K562 (cell line): ENCODE data around the gene MRM2.

Source experiments
- EZH2 ChIP-seq: IDR thresholded peaks from 2 replicates; pipeline ENCODE4 v1.6.1; 2012; ENCODE audit warnings: low read depth, mild to moderate bottlenecking, inconsistent platforms, low read length, borderline replicate concordance
- GATAD2B ChIP-seq: fragments of 450-650 bp; IDR thresholded peaks from 2 replicates; pipeline ENCODE4 v1.6.1; 2017; ENCODE audit warnings: mild to moderate bottlenecking, borderline replicate concordance
- MAFK ChIP-seq: IDR thresholded peaks from 2 replicates; pipeline ENCODE4 v1.6.1; 2011; ENCODE audit warnings: low read length, improper control_type of control experiment
- POLR2A ChIP-seq: fragments of 450-650 bp; conservative IDR thresholded peaks from 2 replicates; pipeline ENCODE4 v1.6.1; 2016
- RAD21 ChIP-seq, 2 experiments: fragments of 250-450 bp in 1 of 2; fragments of 450-650 bp in 1 of 2; sonication (Bioruptor Pico) in 1 of 2; formaldehyde crosslinking in 1 of 2; IDR thresholded peaks in 1 of 2; conservative IDR thresholded peaks in 1 of 2; 2 replicates each; pipeline versions ENCODE4 v1.4.0 to v1.8.0; 2020 to 2022; ENCODE audit warnings: mild to moderate bottlenecking in 2 of 2, moderate library complexity in 1 of 2
- RBM39 ChIP-seq: fragments of 200-400 bp; formaldehyde crosslinking; optimal IDR thresholded peaks from 2 replicates; pipeline ENCODE3; 2018; ENCODE audit warnings: low read depth, low read length
- TRIM28 ChIP-seq: fragments of 450-650 bp; IDR thresholded peaks from 2 replicates; pipeline ENCODE4 v1.6.1; 2017
- ZSCAN29 ChIP-seq: fragments of 450-650 bp; IDR thresholded peaks from 2 replicates; pipeline ENCODE4 v1.6.1; 2017
- TF ChIP-seq, protein P1 (sequence below), 3 experiments: IDR thresholded peaks in 2 of 3; conservative IDR thresholded peaks in 1 of 3; 2 replicates each; pipeline ENCODE4 v1.5.1; 2011 to 2012; ENCODE audit warnings: low read length in 3 of 3, mild to moderate bottlenecking in 3 of 3, control low read depth in 2 of 3, improper control_type of control experiment in 1 of 3, inconsistent platforms in 1 of 3, low read depth in 1 of 3, mixed read lengths in 1 of 3, moderate library complexity in 1 of 3; ENCODE audit not compliant: insufficient read depth in 2 of 3
- TF ChIP-seq, protein P2 (sequence below): sonication (generic); formaldehyde crosslinking; IDR thresholded peaks from 2 replicates; pipeline ENCODE4 v1.8.1; 2023; ENCODE audit warnings: mild to moderate bottlenecking, missing genetic modification reagents
- TF ChIP-seq, protein P3 (sequence below): fragments of 450-650 bp; IDR thresholded peaks from 2 replicates; pipeline ENCODE4 v1.6.1; 2018; ENCODE audit not compliant: partially characterized antibody

DNA sequence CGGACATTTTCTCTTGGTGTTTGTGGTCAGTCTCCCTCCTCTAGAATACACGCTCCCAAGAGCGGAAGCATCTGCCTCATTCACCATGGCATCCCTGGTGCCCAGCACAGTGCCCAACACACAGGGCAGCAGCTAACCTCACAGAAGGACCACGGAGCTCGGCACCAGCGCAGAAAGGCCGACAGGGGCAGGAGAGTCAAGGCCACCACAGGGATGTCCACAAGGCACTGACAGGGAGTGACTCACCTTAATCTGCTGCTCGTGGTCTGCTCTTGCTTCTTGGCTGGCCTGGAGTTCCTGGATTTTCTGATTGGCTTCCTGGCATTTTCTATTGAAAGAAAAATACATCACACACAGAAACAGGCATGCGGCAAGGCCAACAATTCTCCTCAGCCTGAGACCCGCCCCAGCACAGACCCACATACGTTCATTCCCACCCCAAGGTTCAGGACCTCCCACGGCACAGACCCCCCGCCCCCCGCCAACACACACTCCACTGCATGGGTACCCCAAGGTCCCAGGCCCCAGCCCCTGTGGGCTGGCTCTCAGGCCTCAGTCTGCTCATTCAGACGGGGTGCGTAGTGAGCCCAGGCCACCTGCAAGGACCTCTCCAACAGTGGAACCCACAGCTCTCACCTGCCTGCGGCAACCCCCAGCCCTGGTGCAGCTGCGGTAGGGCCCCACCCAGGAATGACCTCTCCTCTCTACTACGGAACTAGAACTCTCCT, 24.1 kb downstream of the MRM2 start:
- TF ChIP-seq GATAD2B (no peak), RAD21 (CRISPR knock-in tag; conservative IDR thresholded peaks at IDR 0.05 in 1 of 2, IDR thresholded peaks at IDR 0.05 in 1 of 2) (no peak), POLR2A (no peak), ZSCAN29 (no peak), RBM39 (no peak), EZH2 (no peak), MAFK (no peak), TRIM28 (no peak)
- TF ChIP-seq, protein P1, sequence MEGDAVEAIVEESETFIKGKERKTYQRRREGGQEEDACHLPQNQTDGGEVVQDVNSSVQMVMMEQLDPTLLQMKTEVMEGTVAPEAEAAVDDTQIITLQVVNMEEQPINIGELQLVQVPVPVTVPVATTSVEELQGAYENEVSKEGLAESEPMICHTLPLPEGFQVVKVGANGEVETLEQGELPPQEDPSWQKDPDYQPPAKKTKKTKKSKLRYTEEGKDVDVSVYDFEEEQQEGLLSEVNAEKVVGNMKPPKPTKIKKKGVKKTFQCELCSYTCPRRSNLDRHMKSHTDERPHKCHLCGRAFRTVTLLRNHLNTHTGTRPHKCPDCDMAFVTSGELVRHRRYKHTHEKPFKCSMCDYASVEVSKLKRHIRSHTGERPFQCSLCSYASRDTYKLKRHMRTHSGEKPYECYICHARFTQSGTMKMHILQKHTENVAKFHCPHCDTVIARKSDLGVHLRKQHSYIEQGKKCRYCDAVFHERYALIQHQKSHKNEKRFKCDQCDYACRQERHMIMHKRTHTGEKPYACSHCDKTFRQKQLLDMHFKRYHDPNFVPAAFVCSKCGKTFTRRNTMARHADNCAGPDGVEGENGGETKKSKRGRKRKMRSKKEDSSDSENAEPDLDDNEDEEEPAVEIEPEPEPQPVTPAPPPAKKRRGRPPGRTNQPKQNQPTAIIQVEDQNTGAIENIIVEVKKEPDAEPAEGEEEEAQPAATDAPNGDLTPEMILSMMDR (IDR thresholded peaks at IDR 0.05 in 2 of 3, conservative IDR thresholded peaks at IDR 0.05 in 1 of 3; ENCODE audit: insufficient read depth in 2 of 3, low read depth in 1 of 3, low read length in 3 of 3): no peak
- TF ChIP-seq, protein P2, sequence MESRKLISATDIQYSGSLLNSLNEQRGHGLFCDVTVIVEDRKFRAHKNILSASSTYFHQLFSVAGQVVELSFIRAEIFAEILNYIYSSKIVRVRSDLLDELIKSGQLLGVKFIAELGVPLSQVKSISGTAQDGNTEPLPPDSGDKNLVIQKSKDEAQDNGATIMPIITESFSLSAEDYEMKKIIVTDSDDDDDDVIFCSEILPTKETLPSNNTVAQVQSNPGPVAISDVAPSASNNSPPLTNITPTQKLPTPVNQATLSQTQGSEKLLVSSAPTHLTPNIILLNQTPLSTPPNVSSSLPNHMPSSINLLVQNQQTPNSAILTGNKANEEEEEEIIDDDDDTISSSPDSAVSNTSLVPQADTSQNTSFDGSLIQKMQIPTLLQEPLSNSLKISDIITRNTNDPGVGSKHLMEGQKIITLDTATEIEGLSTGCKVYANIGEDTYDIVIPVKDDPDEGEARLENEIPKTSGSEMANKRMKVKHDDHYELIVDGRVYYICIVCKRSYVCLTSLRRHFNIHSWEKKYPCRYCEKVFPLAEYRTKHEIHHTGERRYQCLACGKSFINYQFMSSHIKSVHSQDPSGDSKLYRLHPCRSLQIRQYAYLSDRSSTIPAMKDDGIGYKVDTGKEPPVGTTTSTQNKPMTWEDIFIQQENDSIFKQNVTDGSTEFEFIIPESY: no peak
- TF ChIP-seq, protein P3, sequence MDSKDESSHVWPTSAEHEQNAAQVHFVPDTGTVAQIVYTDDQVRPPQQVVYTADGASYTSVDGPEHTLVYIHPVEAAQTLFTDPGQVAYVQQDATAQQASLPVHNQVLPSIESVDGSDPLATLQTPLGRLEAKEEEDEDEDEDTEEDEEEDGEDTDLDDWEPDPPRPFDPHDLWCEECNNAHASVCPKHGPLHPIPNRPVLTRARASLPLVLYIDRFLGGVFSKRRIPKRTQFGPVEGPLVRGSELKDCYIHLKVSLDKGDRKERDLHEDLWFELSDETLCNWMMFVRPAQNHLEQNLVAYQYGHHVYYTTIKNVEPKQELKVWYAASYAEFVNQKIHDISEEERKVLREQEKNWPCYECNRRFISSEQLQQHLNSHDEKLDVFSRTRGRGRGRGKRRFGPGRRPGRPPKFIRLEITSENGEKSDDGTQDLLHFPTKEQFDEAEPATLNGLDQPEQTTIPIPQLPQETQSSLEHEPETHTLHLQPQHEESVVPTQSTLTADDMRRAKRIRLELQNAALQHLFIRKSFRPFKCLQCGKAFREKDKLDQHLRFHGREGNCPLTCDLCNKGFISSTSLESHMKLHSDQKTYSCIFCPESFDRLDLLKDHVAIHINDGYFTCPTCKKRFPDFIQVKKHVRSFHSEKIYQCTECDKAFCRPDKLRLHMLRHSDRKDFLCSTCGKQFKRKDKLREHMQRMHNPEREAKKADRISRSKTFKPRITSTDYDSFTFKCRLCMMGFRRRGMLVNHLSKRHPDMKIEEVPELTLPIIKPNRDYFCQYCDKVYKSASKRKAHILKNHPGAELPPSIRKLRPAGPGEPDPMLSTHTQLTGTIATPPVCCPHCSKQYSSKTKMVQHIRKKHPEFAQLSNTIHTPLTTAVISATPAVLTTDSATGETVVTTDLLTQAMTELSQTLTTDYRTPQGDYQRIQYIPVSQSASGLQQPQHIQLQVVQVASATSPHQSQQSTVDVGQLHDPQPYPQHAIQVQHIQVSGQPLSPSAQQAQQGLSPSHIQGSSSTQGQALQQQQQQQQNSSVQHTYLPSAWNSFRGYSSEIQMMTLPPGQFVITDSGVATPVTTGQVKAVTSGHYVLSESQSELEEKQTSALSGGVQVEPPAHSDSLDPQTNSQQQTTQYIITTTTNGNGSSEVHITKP: no peak
